ENCODE results near the gene AGO1.

Gene AGO1

DNA sequence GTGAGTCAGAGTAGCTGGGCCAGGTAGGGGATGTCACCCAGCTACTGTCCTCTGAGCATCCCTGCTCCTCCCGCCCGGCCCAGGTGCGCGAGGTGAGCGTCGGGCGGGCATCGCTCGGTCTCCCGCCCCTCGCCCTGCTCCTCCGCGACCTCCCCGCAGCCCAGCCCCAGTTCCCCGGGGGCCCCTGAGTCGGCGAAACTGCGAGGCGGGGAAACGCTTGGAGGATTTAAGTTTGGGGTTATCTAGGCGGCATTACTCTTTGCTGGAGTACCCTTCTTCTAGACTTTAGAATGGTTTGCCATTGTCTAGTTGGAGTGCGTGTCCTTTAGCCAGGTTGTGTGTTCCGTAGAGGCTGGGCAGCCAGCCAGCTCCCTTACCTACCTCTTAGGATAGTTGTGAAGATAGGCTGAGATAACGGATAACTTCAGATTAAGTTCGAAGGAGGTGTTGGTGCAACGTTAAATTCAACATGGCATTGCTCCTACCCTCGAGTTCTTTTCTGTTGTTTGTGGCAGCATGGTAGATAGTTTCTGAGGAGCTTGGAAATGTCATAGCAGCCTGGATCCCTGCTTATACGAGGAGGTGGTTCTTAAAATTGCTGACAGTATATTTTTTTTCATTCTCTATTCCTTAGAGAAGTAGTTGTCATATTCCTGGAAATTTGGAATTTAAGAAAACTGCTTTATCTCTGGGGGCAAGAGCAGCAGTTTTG is 48.6 kb downstream of the AGO1 start:
- POLR2A ChIA-PET: interaction anchor here (0.8 to 0.9 kb wide), 2 partner anchors 27 to 293 kb away, joined by 3 to 5 read pairs; partner anchors contain the start of gene THRAP3
- DNase-seq (ENCODE audit: extremely low spot score): no peak
- CTCF ChIA-PET: interaction anchor here (1.9 kb wide), 1 partner anchor 10 kb away, joined by 5 read pairs; no protein-coding TSS in a partner anchor
- TF ChIP-seq, protein P1, sequence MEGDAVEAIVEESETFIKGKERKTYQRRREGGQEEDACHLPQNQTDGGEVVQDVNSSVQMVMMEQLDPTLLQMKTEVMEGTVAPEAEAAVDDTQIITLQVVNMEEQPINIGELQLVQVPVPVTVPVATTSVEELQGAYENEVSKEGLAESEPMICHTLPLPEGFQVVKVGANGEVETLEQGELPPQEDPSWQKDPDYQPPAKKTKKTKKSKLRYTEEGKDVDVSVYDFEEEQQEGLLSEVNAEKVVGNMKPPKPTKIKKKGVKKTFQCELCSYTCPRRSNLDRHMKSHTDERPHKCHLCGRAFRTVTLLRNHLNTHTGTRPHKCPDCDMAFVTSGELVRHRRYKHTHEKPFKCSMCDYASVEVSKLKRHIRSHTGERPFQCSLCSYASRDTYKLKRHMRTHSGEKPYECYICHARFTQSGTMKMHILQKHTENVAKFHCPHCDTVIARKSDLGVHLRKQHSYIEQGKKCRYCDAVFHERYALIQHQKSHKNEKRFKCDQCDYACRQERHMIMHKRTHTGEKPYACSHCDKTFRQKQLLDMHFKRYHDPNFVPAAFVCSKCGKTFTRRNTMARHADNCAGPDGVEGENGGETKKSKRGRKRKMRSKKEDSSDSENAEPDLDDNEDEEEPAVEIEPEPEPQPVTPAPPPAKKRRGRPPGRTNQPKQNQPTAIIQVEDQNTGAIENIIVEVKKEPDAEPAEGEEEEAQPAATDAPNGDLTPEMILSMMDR (IDR thresholded peaks at IDR 0.05; ENCODE audit: control extremely low read depth, extremely low read depth, low read depth, missing control alignments): no peak

DNA sequence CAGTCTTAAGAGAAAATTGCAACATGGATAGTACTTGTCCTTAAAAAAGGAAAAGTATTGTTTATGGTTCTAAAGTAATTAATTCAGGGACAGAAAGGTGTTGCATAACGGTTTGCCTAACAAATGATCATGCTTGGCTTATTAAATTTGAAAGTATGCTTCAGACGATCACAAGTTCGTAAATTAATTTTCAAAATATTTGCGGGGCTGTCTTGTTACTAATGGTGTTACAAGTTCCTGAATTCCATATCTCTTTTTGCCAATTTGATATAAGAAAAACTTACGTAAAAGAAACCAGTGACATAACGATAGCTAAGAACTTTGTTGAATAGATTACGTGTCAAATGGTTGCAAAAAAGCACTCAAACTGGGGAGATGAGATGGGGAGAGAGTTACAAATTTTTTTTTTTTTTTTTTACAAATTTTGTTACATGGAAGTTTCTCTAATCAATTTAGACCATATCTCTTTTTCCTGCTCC is 49.2 kb downstream of the AGO1 start:
- TF ChIP-seq, protein P1 (IDR thresholded peaks at IDR 0.05; ENCODE audit: control extremely low read depth, extremely low read depth, low read depth, missing control alignments): no peak
- ChIA-PET CTCF (interaction anchor here (0.8 to 1.9 kb wide), 3 partner anchors 10 to 49 kb away, joined by 3 to 5 read pairs (median 5); partner anchors contain the start of gene AGO1), POLR2A (no interaction called here)
- DNase-seq (ENCODE audit: extremely low spot score): no peak

DNA sequence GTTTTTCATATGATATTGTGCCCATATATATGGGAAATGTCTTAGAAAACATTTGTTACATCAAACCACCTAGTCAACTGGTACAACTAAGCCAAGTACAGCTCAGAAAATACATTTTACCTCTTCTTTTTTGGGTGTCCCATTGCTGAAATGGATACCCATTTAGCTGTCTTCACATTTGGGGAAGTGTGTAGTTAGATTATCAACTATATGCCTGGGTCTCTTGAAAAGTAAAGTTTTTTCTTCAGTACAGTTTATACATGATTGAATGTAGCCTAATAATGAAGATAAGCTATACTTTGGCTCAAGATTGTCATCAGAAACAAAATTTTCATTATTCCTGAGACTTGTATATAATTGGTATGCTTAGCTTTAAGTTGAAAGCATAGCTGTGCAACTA is 49.9 kb downstream of the AGO1 start:
- no peak for DNase-seq (ENCODE audit: extremely low spot score)
- TF ChIP-seq, protein P1 (IDR thresholded peaks at IDR 0.05; ENCODE audit: control extremely low read depth, extremely low read depth, low read depth, missing control alignments): no peak
- CTCF ChIA-PET: interaction anchor here (0.8 to 1.2 kb wide), 3 partner anchors 10 to 50 kb away, joined by 3 to 5 read pairs (median 3); partner anchors contain the start of gene AGO1
- POLR2A ChIA-PET: no interaction called here

DNA sequence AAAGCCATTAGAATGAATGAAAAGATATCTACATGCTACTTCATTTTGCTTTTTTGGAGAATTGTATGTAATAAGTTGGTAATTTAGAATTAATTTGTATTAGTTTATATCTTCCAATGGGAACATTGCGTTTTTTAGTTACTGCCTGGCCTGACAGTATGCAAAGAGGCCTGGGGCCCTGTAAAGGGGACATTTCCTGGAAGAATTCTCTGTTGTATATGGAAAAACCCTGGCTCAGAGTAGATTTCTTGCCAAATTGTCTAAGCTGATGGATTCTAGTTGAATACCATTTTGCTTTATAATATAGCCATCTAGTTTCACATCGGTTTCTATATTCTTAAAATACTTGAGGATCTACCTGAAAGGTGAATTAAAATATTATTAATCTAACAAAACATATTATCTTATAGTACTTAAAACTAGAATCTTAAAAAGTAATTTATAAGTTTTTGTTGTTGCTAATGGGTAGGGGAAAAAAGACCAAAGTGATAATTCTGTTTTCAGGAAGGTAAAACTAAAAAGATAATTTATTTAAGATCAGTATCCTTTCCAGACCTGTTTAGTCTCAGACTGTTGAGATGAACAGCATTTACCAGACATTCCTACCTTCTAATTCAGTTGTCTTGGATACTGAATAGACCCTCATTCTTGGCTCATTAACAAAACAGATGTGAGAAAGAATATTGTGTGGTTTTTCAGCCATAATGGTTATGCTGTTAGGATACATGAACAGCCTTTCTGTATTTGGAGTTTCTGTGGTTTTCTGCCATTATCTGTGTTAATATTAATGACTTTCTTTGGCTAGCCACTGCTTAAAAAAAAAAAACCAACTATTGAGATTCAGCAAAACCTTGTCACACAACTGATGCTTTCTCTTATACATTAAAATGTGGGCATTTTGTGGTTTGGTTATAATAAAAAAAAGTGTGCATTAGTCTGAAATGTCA is 52.7 kb downstream of the AGO1 start:
- no peak for DNase-seq (ENCODE audit: extremely low spot score)
- POLR2A ChIA-PET: no interaction called here
- CTCF ChIA-PET: no interaction called here
- TF ChIP-seq, protein P1 (IDR thresholded peaks at IDR 0.05; ENCODE audit: control extremely low read depth, extremely low read depth, low read depth, missing control alignments): no peak

DNA sequence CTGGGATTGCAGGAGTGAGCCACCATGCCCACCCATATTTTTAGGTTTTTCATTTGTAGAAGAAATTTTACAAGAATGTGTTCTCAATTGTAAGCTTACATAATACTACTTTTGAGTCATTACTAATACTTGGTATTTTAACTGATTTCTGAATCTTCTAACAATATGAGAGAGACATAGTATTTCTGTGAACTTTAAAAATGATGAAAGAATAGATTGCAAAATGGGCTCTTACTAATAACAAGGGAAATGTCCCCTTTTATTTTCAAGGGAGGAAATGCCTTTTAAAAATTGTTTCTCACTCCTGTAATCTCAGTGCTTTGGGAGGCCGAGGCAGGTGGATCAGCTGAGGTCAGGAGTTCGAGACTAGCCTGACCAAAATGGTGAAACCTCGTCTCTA is 53.8 kb downstream of the AGO1 start:
- TF ChIP-seq, protein P1 (IDR thresholded peaks at IDR 0.05; ENCODE audit: control extremely low read depth, extremely low read depth, low read depth, missing control alignments): no peak
- DNase-seq (ENCODE audit: extremely low spot score): no peak
- ChIA-PET POLR2A (no interaction called here), CTCF (interaction anchor here (1.7 kb wide), 1 partner anchor 8 kb away, joined by 3 read pairs; no protein-coding TSS in a partner anchor)

DNA sequence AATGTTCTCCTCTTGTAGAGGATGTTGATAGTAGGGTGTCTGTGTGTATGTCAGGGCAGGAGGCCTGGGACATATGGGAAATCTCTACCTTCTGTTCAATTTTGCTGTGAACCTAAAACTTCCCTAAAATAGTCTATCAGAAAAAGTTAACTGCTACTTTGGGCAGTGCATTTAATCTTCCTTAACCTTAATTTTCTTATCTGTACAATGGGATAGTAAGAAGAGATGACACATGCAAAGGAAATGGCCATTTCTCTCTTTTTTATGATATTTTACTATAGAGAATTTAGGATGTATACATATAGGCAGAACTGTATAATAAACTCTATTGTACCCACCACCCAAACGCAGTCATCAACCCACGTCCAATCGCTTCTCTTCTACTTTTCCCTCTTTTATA is 56.5 kb downstream of the AGO1 start:
- TF ChIP-seq, protein P1 (IDR thresholded peaks at IDR 0.05; ENCODE audit: control extremely low read depth, extremely low read depth, low read depth, missing control alignments): no peak
- ChIA-PET CTCF (no interaction called here), POLR2A (no interaction called here)
- DNase-seq (ENCODE audit: extremely low spot score): no peak

Measured in GM10248 (cell line).